Right lobe of liver (tissue), 4 donors: ENCODE data around the gene MACROH2A1.

Source experiments
- CTCF ChIP-seq, 4 donors: fragments of 200-600 bp in 3 of 4; fragments of 450-650 bp in 1 of 4; IDR thresholded peaks; one replicate each; pipeline versions ENCODE4 v1.5.1 to v1.8.0; 2016 to 2022; ENCODE audit warnings: antibody characterized with exemption in 4 of 4, mild to moderate bottlenecking in 2 of 4
- POLR2A ChIP-seq: fragments of 450-650 bp; IDR thresholded peaks from one replicate; pipeline ENCODE4 v1.6.1; 2017; ENCODE audit warnings: antibody characterized with exemption, mild to moderate bottlenecking
- donor health status: DM: no; HTN: no; CAD: no.
- donor health status: DM: no; HTN: no; CAD: no.
- donor health status: DM: no; HTN: yes; CAD: no.

GRCh38 chr5:135315386-135315785 is 83.6 kb downstream of the MACROH2A1 start:
- TF ChIP-seq POLR2A (no peak), CTCF (IDR thresholded peaks at IDR 0.05) (no peak)
